GM21367 (cell line): ENCODE results near the gene PRPH.
"Not testable (repeated sequence)": the region's sequence is repeated elsewhere in the genome, so short reads cannot be mapped to it uniquely, and the experiment has no call there.

Experiments used
- ATAC-seq: cut with Tn5 transposase; IDR thresholded peaks from one replicate; pipeline ENCODE4 v1.9.1; 2021; ENCODE audit not compliant: unreplicated experiment

The PRPH gene

GRCh38 chr12:49332441-49332861 is 37.5 kb downstream of the PRPH start:
- ATAC-seq, result no peak

- no peak for ATAC-seq
These were observed 38.0 kb downstream of the PRPH start for GRCh38 chr12:49332891-49333371.

GRCh38 chr12:49333778-49334177 is 38.8 kb downstream of the PRPH start:
- not testable (repeated sequence) for ATAC-seq

GRCh38 chr12:49334226-49334625 is 39.3 kb downstream of the PRPH start:
- ATAC-seq, result no peak

GRCh38 chr12:49334681-49335080 is 39.7 kb downstream of the PRPH start:
- no peak for ATAC-seq

- ATAC-seq, result no peak
These were observed 40.4 kb downstream of the PRPH start for GRCh38 chr12:49335118-49335954.

GRCh38 chr12:49335955-49336644 is 41.2 kb downstream of the PRPH start:
- no peak for ATAC-seq

- ATAC-seq, result no peak
These were observed 42.0 kb downstream of the PRPH start, which contains the start of gene C1QL4 for GRCh38 chr12:49336645-49337584. TSS of gene C1QL4 (minus strand) at chr12:49337188. CDS start at chr12:49336477, 711 bp downstream.

GRCh38 chr12:49338830-49339463 is 44.0 kb downstream of the PRPH start:
- ATAC-seq, result no peak

GRCh38 chr12:49339464-49339861 is 44.5 kb downstream of the PRPH start:
- ATAC-seq, result no peak

GRCh38 chr12:49340095-49340870 is 45.3 kb downstream of the PRPH start:
- ATAC-seq, result no peak

GRCh38 chr12:49340971-49341776 is 46.2 kb downstream of the PRPH start:
- ATAC-seq, result no peak

GRCh38 chr12:49341777-49342065 is 46.8 kb downstream of the PRPH start:
- no peak for ATAC-seq

GRCh38 chr12:49342066-49342913 is 47.3 kb downstream of the PRPH start:
- ATAC-seq, result peak; percentile 35

- no peak for ATAC-seq
These were observed 48.2 kb downstream of the PRPH start for GRCh38 chr12:49342914-49343731.

- no peak for ATAC-seq
These were observed 49.6 kb downstream of the PRPH start for GRCh38 chr12:49344486-49345050.
